ENCODE measurements around the gene MIDN.

MIDN gene

DNA sequence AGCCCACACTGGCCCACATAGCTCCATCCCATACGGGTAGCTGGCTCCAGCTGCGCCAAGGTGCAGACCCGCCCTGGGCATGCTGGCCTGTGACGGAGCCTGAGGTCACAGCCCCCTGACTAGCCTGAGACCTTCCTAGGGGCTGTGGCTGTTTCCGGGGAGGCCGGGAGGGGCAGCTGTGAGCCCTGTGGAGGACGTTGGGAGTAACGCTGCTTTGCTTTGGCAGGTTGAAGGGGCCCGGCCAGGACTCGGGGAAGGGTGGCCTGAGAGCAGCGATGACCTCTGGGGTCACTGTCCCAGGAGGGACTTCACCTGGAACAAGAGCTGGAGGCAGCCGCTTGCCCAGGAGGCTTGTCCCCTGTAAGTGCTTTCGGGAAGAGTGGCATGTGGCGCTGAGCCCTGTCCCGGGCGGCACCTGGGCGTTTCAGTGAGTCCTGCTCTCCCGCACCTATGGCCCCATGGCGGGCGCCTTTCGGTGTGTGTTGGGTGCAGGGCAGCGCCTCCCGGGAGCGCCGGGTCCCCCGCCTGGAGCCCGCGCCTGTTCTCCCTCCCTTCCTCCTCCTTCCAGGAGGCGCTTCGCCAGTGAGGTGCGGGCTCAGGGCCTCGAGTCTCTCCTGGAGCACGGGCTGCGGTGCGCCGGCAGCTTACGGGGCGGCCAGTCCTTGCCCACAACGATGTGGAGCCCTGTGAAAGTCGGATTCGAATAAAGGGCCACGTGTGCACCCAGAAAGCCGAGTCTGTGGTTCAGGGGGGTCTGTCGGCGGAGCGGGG is 25.9 kb downstream of the MIDN start:
- peak overlapping the region; percentile 45 to 72 (median 59) for H3K4me3 ChIP-seq
- H3K27ac ChIP-seq: peak overlapping the region; percentile 34 to 99 (median 96)

DNA sequence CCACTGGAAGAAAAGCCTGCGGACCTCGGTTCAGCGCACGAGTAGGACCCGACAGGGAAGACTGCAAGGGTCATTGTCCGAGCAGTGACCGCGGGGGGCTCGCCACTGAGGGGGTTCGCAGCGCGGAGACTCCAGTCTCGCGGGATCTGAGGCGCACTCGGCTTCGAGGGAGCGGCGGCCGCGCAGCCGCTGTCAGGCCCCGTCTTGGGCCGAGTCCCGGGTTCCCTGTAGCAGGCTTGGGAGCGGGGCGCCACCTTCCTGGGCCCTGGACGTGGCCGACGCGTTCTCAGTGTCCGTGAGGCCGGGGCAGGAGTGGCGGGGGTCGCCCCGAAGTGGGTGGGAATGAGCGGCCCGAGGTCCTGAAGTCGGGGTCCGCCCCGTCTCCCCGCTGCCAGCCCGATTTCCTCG is 26.5 kb downstream of the MIDN start:
- H3K4me3 ChIP-seq: peak overlapping the region; percentile 45 to 72 (median 59)
- H3K27ac ChIP-seq: peak overlapping the region; percentile 34 to 99 (median 96)

DNA sequence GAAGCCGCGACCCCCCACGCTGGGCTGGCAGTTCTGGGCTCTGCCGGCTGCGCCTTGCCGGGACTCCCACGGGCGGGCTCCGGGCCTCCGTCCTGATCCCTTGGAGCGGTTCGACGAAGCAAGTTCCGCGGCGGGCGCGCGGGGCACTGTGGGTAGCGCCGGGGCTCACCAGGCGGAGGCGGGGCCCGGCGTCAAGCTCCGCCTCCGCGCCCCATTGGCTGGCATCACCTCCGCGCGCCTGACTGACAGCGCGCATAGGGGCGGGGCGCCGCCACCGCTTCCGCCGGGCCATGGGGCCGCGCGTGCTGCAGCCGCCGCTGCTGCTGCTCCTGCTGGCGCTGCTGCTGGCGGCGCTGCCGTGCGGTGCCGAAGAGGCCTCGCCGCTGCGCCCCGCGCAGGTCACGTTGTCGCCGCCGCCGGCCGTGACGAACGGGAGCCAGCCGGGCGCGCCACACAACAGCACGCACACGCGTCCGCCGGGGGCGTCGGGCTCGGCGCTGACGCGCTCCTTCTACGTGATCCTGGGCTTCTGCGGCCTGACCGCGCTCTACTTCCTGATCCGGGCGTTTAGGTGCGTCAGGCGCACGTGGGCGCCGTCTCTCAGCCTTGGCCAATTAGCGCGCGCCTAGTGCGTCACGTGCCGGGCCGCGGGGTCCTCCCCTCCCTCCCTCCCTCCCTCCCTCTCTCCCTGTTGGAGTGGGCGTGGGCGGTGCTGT is 27.0 kb downstream of the MIDN start, which contains the start of gene FAM174C:
TSS of gene FAM174C (plus strand) at position 271 of the 716 bp plus-strand sequence. CDS start at position 291, 20 bp downstream.
- H3K4me3 ChIP-seq: peak within 1 kb of the TSS; percentile 45 to 72 (median 59)
- H3K27ac ChIP-seq: peak within 1 kb of the TSS; percentile 69 to 99 (median 96)

DNA sequence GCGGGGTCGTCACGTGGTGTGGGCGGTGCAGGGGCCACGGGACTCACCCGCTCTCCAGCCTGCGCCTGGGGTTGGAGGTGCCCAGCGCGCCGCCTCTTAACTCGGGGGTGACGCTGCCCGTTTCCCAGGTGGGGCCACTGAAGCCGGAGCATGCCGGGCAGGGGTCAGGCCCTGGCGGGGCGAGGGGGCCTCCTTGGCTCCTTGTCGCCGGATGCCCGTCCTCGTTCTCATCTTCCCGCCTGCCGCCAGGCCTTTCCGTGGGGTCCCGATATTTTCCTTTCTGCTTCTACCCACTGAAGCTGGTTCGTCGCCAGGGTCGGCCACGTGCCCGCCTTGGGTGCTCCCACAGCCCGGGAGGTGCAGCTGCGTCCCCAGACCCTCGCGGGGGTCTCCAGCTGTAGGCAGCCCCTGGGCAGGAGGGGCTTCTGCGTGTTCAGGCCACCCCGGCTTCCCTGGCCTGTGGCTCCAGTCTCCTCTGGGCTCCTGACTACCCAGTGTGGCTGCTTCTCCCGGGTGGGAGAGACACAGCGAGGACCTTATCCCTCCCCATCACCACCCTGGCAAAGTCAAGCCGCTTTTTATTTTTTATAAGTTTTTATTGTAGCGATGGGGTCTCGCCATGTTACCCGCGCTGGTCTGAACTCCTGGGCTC is 27.7 kb downstream of the MIDN start:
- Histone ChIP-seq H3K27ac (peak overlapping the region; percentile 69 to 99 (median 96)), H3K4me3 (peak overlapping the region; percentile 45 to 72 (median 59))

DNA sequence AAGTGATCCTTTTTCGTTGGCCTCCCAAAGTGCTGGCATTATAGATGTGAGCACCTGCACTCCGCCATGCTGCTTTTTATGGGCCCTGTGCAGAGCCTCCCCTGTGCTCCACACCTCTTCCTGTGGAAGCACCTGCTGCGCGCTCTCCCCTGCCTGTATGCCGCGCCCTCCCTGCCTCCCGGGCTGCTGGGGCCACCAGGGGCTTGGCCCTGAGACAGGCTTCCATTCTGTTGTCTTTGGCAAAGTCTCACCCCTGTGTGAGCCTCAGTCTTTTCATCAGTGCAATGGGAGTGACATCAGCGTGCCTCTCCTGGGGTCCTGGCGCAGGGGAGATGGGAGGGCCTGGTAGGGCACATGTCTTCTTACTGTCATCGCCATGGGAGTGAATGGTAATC is 28.2 kb downstream of the MIDN start:
- H3K4me3 ChIP-seq: peak overlapping the region in 6 of 7 experiments; percentile 57 to 72 (median 60)
- H3K27ac ChIP-seq: peak overlapping the region in 19 of 21 experiments; percentile 82 to 99 (median 96)

DNA sequence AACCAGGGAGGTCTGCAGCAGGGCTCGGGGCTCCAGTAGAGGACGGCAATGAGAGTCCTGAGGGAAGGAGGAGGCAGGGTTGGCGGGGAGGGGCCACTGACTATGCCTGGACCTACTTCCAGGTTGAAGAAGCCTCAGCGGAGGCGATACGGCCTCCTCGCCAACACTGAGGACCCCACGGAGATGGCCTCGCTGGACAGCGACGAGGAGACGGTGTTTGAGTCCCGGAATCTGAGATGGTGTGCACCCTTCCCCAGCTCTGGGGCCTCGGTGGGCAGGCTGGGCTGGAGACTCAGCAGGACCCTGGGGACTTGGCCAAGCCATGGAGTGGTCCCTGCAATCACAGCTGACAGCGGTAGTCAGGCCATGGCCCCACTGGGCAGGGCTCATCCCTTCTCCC is 28.7 kb downstream of the MIDN start:
- H3K27ac ChIP-seq: peak overlapping the region in 6 of 21 experiments; percentile 84 to 97 (median 96)
- no peak overlapping the region for H3K4me3 ChIP-seq

DNA sequence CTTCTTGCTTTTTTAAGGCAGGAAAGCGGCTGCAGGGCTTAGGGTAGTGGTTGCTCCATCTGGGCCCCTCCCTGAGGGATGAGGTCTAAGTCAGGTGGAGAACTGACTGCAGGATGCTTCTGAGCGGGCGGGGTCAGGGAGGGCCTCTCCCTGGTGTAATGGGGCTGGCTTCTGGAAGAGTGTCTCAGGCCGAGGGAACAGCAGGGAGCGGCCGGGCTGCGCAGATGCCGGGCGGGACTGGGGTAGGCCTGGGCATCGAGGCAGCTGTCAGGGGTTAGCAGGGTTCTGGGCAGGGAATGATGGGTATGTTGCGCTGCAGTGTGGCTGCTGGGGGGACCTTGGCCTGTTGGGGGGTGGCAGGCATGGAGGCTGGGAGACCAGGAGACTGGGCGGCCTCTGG is 29.7 kb downstream of the MIDN start:
- no peak overlapping the region for H3K4me3 ChIP-seq
- H3K27ac ChIP-seq: no peak overlapping the region

DNA sequence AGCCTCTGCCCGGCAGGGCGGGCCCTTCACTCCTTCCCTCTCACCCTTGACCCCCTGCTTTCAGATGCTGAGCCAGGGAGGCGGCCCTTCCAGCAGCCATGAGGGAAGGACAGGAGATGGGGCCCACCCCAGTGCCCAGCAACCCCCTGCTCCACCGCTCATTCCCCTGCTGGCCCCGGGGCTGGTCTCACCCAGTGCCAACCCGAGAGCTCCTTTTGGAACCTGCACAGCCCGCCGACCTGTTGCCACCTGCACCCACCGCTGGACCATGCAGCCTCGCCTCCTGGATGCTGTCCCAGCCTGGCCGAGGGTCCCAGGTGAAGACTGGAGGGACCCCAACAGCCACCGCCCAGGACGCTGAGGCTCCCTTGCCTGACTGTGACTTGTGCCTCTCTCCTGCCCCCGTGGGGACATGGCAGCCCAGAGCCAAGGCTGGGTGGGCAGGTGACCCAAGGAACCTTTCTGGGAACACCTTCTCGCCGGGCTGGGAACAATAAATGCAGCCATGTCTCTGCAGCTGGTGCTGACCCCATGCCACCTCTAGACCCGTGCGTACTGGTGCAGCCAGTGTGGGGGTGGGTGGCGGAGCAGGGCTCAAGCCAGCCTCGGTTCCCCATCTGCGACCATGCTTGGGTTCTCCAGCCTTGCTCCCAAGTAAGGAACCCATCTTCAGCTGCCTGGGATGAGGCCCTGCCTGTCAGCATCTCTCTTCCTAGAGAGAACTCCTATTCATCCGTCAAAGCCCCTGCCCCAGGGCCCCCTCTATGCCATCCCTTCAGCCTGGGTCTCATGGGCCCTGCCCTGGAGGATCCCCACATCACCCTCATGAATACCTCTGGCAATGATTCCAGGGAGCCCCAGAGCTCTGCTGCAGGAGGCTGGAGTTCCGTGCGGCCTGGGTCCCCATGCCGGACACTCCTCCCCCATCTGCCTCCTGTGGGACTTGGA is 30.6 kb downstream of the MIDN start:
- no peak overlapping the region for H3K27ac ChIP-seq

DNA sequence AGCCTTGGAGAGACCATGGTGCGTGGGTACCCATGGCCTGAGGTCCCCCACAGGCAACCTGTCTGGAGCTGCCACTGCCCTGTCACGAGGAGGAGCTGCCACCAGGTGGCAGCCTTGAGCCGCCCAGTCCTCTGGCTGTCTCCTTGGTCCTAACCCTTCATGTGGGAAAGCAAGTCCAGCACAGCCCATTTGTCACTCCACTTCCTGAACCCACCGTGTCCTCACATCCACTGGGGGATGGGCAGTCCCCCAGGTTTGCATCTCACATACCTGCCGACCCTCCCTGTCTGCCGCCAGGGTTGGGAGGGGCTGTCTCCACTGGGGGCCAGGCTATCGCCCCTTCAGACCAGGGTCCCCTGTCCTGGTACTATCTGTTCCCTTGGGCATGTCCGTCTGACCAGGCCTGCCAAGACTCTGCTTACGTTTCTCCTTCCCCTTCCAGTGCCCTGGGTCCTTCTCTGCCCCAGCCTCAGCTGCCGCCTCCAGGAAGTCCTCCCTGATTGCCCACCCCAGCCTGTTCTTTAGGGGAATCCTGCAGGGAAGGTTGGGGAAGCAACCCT is 31.5 kb downstream of the MIDN start:
- H3K27ac ChIP-seq: no peak overlapping the region
- H3K4me3 ChIP-seq: no peak overlapping the region

More for the DNA sequence above, 30.6 kb downstream of the MIDN start:
- H3K4me3 ChIP-seq: no peak overlapping the region

DNA sequence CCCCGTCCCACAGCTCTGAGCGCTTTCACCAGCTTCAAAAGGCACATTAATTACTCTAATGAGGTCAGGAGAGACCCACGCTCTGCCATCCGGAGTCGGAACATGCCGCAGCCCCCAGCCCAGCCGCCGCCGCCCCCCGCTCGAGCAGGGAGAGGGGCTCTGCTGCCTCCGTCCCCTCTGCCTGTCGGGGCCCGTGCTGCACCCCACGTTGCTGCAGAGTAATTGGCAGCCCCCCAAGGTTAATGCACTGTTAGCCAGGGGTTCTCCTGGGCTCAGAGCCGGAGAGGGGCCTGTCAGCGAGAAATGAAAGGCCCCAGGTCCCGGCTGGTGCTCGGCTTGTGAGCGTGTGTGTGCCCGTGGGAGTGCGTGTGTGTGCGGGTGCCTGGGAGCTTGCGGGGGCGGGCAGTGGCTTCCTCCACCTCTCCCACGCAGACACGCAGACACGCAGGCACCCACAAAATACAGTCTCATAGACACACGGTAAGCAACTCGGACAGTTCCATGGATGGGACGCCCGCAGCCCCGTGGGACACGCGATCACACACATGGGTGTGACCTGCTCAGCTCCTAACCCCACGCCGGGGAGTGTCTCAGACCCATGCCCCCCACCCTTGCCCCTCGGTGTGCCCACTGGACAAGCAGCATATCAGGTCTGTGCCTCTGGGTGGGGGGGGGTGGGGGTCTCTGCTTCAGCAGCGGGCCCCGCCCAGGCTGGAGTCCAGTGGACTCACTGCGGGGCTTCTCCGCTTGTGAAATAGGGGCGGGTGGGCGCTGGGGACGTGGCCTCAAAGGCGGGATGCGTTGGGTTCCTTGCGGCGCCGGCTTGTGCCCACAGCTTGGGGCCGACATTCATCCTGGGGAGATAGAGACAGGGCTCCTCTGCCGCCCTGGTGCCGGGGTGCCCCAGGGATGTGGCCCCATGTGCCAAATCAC is 32.5 kb downstream of the MIDN start:
- H3K27ac ChIP-seq: no peak overlapping the region
- no peak overlapping the region for H3K4me3 ChIP-seq

DNA sequence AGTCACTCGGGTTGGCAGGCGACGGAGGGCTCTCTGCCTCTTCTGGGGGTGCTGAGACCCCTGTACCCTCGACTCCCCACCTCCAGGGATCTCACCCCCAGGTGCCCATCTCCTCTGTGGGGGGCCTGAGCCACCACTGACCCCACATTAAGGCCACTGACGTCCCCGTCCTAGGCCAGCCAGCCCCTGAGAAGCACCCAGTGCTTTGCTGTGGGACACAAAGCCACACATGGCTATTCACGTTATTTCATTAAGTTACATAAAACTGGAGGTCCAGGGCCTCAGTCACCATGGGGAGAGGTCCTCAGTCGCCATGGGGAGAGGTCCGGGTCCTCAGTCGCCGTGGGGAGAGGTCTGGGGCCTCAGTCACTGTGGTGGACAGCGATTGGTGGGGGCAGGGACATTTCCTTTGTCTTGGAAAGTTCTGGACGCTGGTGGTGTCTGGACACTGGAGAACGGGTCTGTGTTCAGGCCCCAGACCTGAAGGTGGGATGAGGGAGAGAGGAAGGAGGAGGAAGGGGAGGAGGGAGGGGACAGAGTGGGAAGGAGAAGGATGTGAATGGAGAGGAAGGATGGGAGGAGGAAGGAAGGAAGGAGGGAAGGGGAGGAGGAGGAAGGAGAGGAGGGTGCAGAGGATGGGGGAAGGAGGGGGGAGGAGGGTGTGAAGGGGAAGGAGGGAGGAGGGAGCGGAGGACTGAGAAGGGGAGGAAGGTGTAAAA is 33.3 kb downstream of the MIDN start:
- no peak overlapping the region for H3K27ac ChIP-seq
- H3K4me3 ChIP-seq: no peak overlapping the region

DNA sequence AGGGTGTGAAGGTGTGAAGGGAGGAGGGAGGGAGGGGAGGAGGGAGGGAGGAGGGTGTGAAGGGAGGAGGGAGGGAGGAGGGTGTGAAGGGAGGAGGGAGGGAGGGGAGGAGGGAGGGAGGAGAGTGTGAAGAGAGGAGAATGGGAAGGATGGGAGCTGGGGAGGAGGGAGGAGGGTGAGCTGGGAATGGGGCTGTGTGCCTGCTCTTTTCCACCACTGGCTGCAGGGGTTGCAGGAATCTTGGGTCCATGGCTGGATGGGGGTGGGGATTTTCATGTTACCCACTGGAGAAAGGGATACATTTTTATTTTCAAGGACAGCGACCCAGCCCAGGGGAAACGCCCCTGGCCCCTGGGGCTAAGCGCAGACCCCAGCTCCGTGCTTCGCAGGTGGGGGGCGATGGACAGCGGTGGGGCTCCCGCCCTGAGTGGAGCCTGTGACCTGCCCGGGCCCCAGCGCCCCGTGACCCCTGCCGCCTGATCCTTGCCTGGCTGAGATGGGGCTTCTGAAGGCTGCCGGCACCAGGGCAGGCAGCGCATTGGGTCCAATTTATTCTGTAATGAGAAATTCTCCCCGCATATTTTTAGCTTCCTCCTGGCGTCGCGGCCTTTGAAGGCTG is 34.3 kb downstream of the MIDN start:
- H3K27ac ChIP-seq: no peak overlapping the region
- H3K4me3 ChIP-seq: no peak overlapping the region

DNA sequence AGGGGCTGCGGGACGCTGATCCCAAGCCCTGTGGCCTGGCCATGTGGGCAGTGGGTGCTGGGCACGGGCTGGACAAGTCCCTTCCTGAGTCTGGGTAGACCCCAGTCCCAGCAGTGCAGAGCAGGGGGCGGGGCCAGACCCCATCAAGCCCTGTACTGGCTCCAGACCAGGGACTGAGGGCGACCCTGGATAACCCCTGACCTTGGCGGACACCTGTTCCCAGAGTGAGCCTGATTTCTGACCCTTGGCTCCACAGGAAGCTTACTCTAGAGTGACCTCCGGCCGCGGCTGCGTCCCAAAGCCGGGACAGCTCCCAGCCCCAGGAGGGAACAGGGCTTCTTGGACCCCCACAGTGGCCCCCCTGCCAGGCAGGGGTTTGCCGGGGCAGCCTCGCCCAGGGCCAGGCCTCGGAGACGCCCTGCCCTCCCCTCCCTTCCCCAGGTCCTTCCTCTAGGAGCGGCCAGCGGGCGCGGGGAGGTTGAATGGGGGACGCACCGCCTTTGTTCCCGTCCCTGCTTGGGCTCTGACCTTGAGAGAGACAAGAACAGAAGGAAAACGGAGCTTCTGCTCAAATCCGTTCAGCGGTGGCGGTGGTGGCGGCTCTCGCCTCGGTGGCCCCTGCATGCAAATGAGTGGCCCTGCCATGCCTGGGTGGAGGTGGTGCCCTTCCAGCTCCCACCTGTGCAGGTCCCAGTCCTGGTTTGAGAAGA is 35.0 kb downstream of the MIDN start:
- Histone ChIP-seq H3K4me3 (no peak overlapping the region), H3K27ac (no peak overlapping the region)

DNA sequence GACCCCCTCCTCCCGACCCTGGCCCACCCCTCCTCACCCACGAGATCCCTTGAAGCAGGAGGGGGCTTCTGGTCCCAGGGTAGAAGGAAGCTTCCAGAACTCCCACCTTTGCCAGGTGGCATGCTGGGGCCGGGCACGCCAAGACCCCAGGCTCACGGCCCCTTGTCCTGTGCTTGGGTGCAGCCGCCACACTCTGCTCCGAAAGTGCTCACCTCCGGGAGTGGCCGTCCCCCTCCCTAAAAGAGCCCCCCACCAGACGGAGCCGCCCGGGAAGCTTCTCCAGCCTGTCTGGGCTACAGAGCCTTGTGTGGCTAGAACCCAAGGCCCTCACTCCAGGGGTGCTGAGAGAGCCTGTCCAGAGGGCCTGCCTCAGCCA is 35.5 kb downstream of the MIDN start:
- Histone ChIP-seq H3K4me3 (no peak overlapping the region), H3K27ac (no peak overlapping the region)

DNA sequence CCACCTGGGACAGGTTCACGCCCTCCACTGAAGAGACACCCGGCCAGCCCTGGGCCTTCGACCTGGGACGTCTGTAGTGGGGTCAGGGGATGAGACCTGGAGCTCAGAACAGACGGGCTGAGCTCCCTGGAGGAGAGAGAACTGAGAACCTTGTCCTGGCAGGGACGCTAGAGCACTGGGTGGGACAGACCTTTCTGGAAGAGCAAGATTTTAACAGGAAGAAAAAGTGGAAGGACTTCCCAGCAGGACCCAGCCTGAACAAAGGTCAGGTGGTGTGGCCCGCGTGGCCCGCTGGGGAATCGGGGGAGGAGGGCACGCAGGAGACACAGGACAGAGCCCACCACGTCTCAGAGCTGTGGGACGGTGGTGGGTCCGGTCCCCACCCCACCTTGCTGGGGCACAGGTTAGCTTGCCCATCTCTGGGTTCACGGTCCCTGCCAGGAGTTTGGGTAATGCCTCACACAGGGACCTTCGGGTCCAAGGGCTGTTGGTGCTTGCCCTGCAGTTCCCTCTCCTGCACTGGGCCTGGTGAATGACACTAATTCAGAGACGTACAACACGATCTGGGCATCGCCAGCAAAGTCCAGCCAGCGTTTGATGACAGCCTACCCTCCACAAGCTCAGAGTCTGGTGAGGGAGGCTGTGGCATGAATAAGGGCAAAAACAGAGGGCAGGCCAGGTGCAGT is 36.1 kb downstream of the MIDN start:
- Histone ChIP-seq H3K4me3 (no peak overlapping the region), H3K27ac (no peak overlapping the region)

Measured in skin epidermis (tissue), 12 donors.